H1 (cell line): ENCODE results near the gene NSUN4. TPM values are rescaled to one million over a fixed set of nuclear protein-coding genes. Genes with fewer than 3 reads are reported as not detected.
A peak's percentile ranks its signal among the peaks of the same experiment; 100 is the strongest.

ENCODE experiments used
- ATF2 ChIP-seq: IDR thresholded peaks from 2 replicates; pipeline ENCODE4 v1.6.1; 2012; ENCODE audit warnings: low read length, inconsistent platforms
- BCL11A ChIP-seq, 2 experiments: IDR thresholded peaks; one replicate each; pipeline ENCODE4 v1.6.1; 2011; ENCODE audit warnings: low read depth in 2 of 2, low read length in 2 of 2, mild to moderate bottlenecking in 2 of 2
- CBX8 ChIP-seq: fragments of 300-800, 300-1000 bp; sonication (generic); IDR thresholded peaks from 2 replicates; pipeline ENCODE4 v1.7.1; 2016; ENCODE audit warnings: low read depth, low read length, borderline replicate concordance
- CHD1 ChIP-seq: IDR thresholded peaks from 2 replicates; pipeline ENCODE4 v1.6.1; 2012; ENCODE audit warnings: low read depth, low read length, improper control_type of control experiment
- EGR1 ChIP-seq: IDR thresholded peaks from 2 replicates; pipeline ENCODE4 v1.6.1; 2011; ENCODE audit warnings: low read depth, low read length, borderline replicate concordance
- FOSL1 ChIP-seq: IDR thresholded peaks from 2 replicates; pipeline ENCODE4 v1.6.1; 2011; ENCODE audit warnings: mild to moderate bottlenecking, low read depth, low read length, moderate library complexity; ENCODE audit not compliant: insufficient read depth
- GTF2F1 ChIP-seq: IDR thresholded peaks from 2 replicates; pipeline ENCODE4 v1.6.1; 2012; ENCODE audit warnings: low read depth, low read length, improper control_type of control experiment, borderline replicate concordance
- HDAC2 ChIP-seq, 2 experiments: fragments of 300-600 bp in 1 of 2; sonication (generic) in 1 of 2; IDR thresholded peaks; 2 replicates each; pipeline ENCODE4 v1.6.1; 2011 to 2012; ENCODE audit warnings: low read depth in 2 of 2, low read length in 2 of 2, mild to moderate bottlenecking in 2 of 2, moderate library complexity in 2 of 2, borderline replicate concordance in 1 of 2, inconsistent platforms in 1 of 2
- JUN ChIP-seq: IDR thresholded peaks from 2 replicates; pipeline ENCODE4 v1.6.1; 2011; ENCODE audit warnings: low read depth, mild to moderate bottlenecking, improper control_type of control experiment, low read length
- KDM4A ChIP-seq: IDR thresholded peaks from one replicate; pipeline ENCODE4 v1.7.1; 2012; ENCODE audit warnings: low read depth, mild to moderate bottlenecking, moderate library complexity, low read length, inconsistent platforms; ENCODE audit not compliant: severe bottlenecking
- NANOG ChIP-seq: IDR thresholded peaks from 2 replicates; pipeline ENCODE4 v1.6.1; 2011; ENCODE audit warnings: low read length, low read depth, mild to moderate bottlenecking, inconsistent platforms; ENCODE audit not compliant: insufficient read depth, poor library complexity, severe bottlenecking
- PHF8 ChIP-seq: fragments of 200-600 bp; sonication (generic); conservative IDR thresholded peaks from 2 replicates; pipeline ENCODE4 v1.7.1; 2012; ENCODE audit warnings: low read depth, mild to moderate bottlenecking, inconsistent platforms, low read length, moderate library complexity
- SIN3A ChIP-seq, 2 experiments: IDR thresholded peaks in 1 of 2; conservative IDR thresholded peaks in 1 of 2; 2 replicates each; pipeline ENCODE4 v1.6.1; 2011 to 2012; ENCODE audit warnings: low read length in 2 of 2, improper control_type of control experiment in 1 of 2, low read depth in 1 of 2, mild to moderate bottlenecking in 1 of 2
- SP1 ChIP-seq: IDR thresholded peaks from 2 replicates; pipeline ENCODE4 v1.6.1; 2011; ENCODE audit warnings: low read depth, low read length
- SP4 ChIP-seq: IDR thresholded peaks from 2 replicates; pipeline ENCODE4 v1.6.1; 2012; ENCODE audit warnings: low read length, inconsistent platforms
- YY1 ChIP-seq: IDR thresholded peaks from 2 replicates; pipeline ENCODE4 v1.6.1; 2011; ENCODE audit warnings: low read depth, mild to moderate bottlenecking, low read length
- polyA plus RNA-seq, 7 experiments: library from polyadenylated mRNA; depleted of rRNA in 3 of 7; stranded (reverse) in 5 of 7; unstranded in 2 of 7; fragments of >200 nt in 5 of 7; fragments of 200-250 nt in 2 of 7; gene quantifications; 1 replicate in 5 of 7; 2 replicates in 1 of 7; 4 replicates in 1 of 7; pipeline versions ENCODE4 v1.2.1 to v1.2.3, GENCODE V29; 2011 to 2013; ENCODE audit warnings: missing spikeins in 2 of 7, mixed read lengths in 2 of 7
- total RNA-seq: library from RNA; stranded (reverse); fragmentation: NEBNext Ultra II Directional; extraction: Animal tissue kit (Norgen Biotek cat#: 25700); gene quantifications from 2 replicates; pipeline ENCODE4 v1.2.1, GENCODE V29; 2021
- TF ChIP-seq, protein P1 (sequence below): IDR thresholded peaks from 2 replicates; pipeline ENCODE4 v1.6.1; 2012; ENCODE audit warnings: inconsistent platforms
- TF ChIP-seq, protein P2 (sequence below), 3 experiments: IDR thresholded peaks; 1 replicate in 2 of 3; 2 replicates in 1 of 3; pipeline versions ENCODE4 v1.5.1 to v1.6.1; 2011; ENCODE audit warnings: low read length in 3 of 3, mild to moderate bottlenecking in 3 of 3, inconsistent platforms in 2 of 3, low read depth in 1 of 3, moderate library complexity in 1 of 3; ENCODE audit not compliant: insufficient read depth in 1 of 3; ENCODE audit errors: control extremely low read depth in 1 of 3

The NSUN4 gene
- total and polyA plus RNA-seq, 2 of the 8 experiments (the other 6 are each of a cell fraction or from before 2014, with no cell fraction given), result 9.7 to 15.7 TPM

- peak; percentile 82; the same call in 1 of the 2 replicates for TF ChIP-seq ATF2
- TF ChIP-seq SIN3A (conservative IDR thresholded peaks at IDR 0.05 in 1 of 2, IDR thresholded peaks at IDR 0.05 in 1 of 2; ENCODE audit: low read depth in 1 of 2, low read length in 2 of 2), result peak; percentile 6 to 88; a peak in 3 of 4 replicates
- no peak for TF ChIP-seq GTF2F1
- no peak for TF ChIP-seq JUN
- no peak for TF ChIP-seq NANOG
- TF ChIP-seq, protein P1, sequence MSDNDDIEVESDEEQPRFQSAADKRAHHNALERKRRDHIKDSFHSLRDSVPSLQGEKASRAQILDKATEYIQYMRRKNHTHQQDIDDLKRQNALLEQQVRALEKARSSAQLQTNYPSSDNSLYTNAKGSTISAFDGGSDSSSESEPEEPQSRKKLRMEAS, result peak; percentile 75
- no peak for TF ChIP-seq FOSL1
- TF ChIP-seq EGR1, result 0 out of 2 replicates have a peak, but pooled peaks have one; percentile 12
- TF ChIP-seq SP4, result peak; percentile 84
- TF ChIP-seq PHF8, result peak; percentile 76
- peak; percentile 65 for TF ChIP-seq KDM4A
- TF ChIP-seq BCL11A (IDR thresholded peaks at IDR 0.05; ENCODE audit: low read depth in 2 of 2, low read length in 2 of 2), result no peak
- TF ChIP-seq, protein P2, sequence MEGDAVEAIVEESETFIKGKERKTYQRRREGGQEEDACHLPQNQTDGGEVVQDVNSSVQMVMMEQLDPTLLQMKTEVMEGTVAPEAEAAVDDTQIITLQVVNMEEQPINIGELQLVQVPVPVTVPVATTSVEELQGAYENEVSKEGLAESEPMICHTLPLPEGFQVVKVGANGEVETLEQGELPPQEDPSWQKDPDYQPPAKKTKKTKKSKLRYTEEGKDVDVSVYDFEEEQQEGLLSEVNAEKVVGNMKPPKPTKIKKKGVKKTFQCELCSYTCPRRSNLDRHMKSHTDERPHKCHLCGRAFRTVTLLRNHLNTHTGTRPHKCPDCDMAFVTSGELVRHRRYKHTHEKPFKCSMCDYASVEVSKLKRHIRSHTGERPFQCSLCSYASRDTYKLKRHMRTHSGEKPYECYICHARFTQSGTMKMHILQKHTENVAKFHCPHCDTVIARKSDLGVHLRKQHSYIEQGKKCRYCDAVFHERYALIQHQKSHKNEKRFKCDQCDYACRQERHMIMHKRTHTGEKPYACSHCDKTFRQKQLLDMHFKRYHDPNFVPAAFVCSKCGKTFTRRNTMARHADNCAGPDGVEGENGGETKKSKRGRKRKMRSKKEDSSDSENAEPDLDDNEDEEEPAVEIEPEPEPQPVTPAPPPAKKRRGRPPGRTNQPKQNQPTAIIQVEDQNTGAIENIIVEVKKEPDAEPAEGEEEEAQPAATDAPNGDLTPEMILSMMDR (IDR thresholded peaks at IDR 0.05; ENCODE audit: control extremely low read depth in 1 of 3, insufficient read depth in 1 of 3, low read depth in 1 of 3, low read length in 3 of 3), result peak; percentile 65 to 72 (median 69)
- peak; percentile 90 to 95; a peak in 3 of 4 replicates for TF ChIP-seq HDAC2 (IDR thresholded peaks at IDR 0.05; ENCODE audit: borderline replicate concordance in 1 of 2, low read depth in 2 of 2, low read length in 2 of 2)
- peak; percentile 58; the same call in 1 of the 2 replicates for TF ChIP-seq SP1
- TF ChIP-seq YY1, result peak; percentile 86; the same call in 1 of the 2 replicates
- TF ChIP-seq CBX8, result no peak
- no peak for TF ChIP-seq CHD1
Measured at GRCh38 chr1:46340404-46341221, at the start of gene NSUN4 (continued).
